Large intestine (tissue), 3 donors: ENCODE data around the gene CCSER1. TPM values are rescaled to one million over a fixed set of nuclear protein-coding genes. Genes with fewer than 3 reads are reported as not detected.
"Not testable (repeated sequence)": the region's sequence is repeated elsewhere in the genome, so short reads cannot be mapped to it uniquely, and the experiment has no call there.

Source experiments
- DNase-seq, 2 donors: peaks; one replicate each; pipeline versions ENCODE4 v3.0.0 to v3.0.0-alpha.2; 2013
- H3K27ac ChIP-seq: one replicate; pipeline ENCODE4 v1.5.1; 2013; ENCODE audit warnings: low read length
- H3K27me3 ChIP-seq: 2 replicates; pipeline ENCODE4 v1.6.1; 2013; ENCODE audit warnings: low read length; ENCODE audit not compliant: control insufficient read depth, insufficient read depth
- H3K36me3 ChIP-seq: 2 replicates; pipeline ENCODE4 v1.6.1; 2013; ENCODE audit warnings: low read length; ENCODE audit not compliant: control insufficient read depth, insufficient read depth
- H3K4me1 ChIP-seq: one replicate; pipeline ENCODE4 v1.6.1; 2013; ENCODE audit warnings: low read length; ENCODE audit not compliant: control insufficient read depth, insufficient read depth
- H3K4me3 ChIP-seq: one replicate; pipeline ENCODE4 v1.5.1; 2013; ENCODE audit warnings: low read length
- H3K9me3 ChIP-seq: one replicate; pipeline ENCODE4 v1.6.1; 2013; ENCODE audit warnings: mild to moderate bottlenecking, low read depth, low read length, moderate library complexity; ENCODE audit not compliant: control insufficient read depth
- WGBS: methylation state at CpG from one replicate; pipeline ENCODE4 v1.1.5; 2013; ENCODE audit warnings: low lambda C conversion rate; ENCODE audit not compliant: insufficient coverage; 5-methylcytosine and 5-hydroxymethylcytosine counted together
- polyA plus RNA-seq: library from polyadenylated mRNA; unstranded; fragments of 120-200 nt; gene quantifications from one replicate; pipeline ENCODE4 v1.2.1, GENCODE V29; 2013

Gene CCSER1
- polyA plus RNA-seq, 1 donor: 9.5 TPM

GRCh38 chr4:91217831-91218403 lies 1090.7 kb downstream of the CCSER1 start:
- H3K4me3 ChIP-seq, H3K27ac ChIP-seq, DNase-seq, H3K27me3 ChIP-seq, H3K36me3 ChIP-seq, H3K4me1 ChIP-seq: not testable (repeated sequence)
- WGBS: no CpG with 5 or more reads among the region's 26 CpGs
- peaks cover 10% of the 10 kb centered on the region for H3K9me3 ChIP-seq

DNA sequence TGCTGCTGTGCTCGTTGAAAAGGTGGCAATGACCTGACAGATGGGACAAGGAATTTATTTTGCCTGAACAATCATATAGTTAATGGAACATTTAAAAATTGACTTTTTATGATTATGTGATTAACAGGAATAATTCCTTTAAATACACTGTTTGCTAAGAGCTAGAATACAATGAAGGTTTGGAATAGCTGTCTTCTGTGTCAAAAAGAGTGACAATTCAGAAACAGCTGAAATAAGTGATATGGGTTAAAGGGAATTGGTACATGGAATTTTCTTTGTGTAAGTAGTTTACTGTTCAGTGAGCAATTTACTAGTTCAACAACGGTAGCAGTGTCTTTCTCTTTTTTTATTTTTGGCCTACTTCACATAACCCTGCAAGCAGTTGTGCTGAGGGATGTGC lies 1093.1 kb downstream of the CCSER1 start:
- Histone ChIP-seq H3K27ac (no peak overlapping the region), H3K4me1 (no peaks in the 10 kb centered on the region), H3K36me3 (no peaks in the 10 kb centered on the region), H3K4me3 (no peak overlapping the region), H3K9me3 (peaks cover 10% of the 10 kb centered on the region), H3K27me3 (no peaks in the 10 kb centered on the region)
- WGBS: 86% methylated on average over 1 of the region's 2 CpGs
- DNase-seq: no peak

- no peaks in the 10 kb centered on the region for H3K27me3 ChIP-seq
- no peaks in the 10 kb centered on the region for H3K36me3 ChIP-seq
- peaks cover 7% of the 10 kb centered on the region for H3K9me3 ChIP-seq
- H3K4me1 ChIP-seq: no peaks in the 10 kb centered on the region
- H3K27ac ChIP-seq: no peak overlapping the region
- no peak for DNase-seq
- H3K4me3 ChIP-seq: no peak overlapping the region
- 90% methylated on average over 2 of the region's 4 CpGs for WGBS
Observed at GRCh38 chr4:91222014-91222413, 1094.8 kb downstream of the CCSER1 start.

DNA sequence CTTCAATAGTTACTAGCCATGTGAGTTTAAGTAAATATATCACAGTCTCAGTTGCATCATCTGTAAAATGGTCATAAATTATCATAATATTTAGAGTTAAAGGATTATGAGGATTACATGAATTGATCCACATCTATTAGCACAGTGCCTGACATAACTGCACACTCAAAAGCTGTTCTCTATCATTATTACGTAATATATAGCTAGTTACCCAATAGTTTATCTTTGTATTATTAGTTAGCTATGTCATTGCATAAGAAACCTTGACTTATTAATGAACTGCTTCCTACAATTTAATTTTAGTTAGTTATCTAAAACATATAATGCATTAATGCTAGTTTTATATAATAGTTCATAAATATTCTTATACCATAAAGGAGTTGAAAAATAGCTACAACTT lies 1099.7 kb downstream of the CCSER1 start:
- DNase-seq: no peak
- 100% methylated on average over 1 of the region's 1 CpG for WGBS
- H3K36me3 ChIP-seq: no peaks in the 10 kb centered on the region
- H3K27ac ChIP-seq: no peak overlapping the region
- no peaks in the 10 kb centered on the region for H3K4me1 ChIP-seq
- no peak overlapping the region for H3K4me3 ChIP-seq
- no peaks in the 10 kb centered on the region for H3K27me3 ChIP-seq
- H3K9me3 ChIP-seq: no peaks in the 10 kb centered on the region

DNA sequence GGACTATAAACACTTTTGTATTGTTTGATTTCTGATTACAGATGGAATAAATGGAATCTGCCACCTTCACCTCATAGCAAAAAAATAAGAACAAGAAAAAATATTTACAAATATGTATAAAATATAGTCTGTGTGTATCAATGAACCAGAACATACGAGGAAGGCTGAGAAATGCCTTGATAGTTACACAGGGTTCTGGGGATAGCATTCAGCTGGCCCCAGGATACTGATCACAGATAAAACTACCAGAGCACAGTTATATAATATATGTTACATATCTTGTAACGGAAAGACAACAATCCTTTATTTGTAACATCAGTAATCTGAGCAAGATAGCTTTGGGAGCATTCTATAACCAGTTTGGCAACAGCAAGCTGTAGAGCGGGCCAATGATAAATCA lies 1101.5 kb downstream of the CCSER1 start:
- Histone ChIP-seq H3K4me1 (no peaks in the 10 kb centered on the region), H3K27ac (no peak overlapping the region), H3K9me3 (no peaks in the 10 kb centered on the region), H3K36me3 (no peaks in the 10 kb centered on the region), H3K4me3 (no peak overlapping the region), H3K27me3 (no peaks in the 10 kb centered on the region)
- WGBS: no CpG with 5 or more reads among the region's 3 CpGs
- DNase-seq: no peak

- H3K27ac ChIP-seq: no peak overlapping the region
- no peaks in the 10 kb centered on the region for H3K36me3 ChIP-seq
- no peak overlapping the region for H3K4me3 ChIP-seq
- H3K4me1 ChIP-seq: no peaks in the 10 kb centered on the region
- H3K27me3 ChIP-seq: no peaks in the 10 kb centered on the region
- no CpG with 5 or more reads among the region's 2 CpGs for WGBS
- DNase-seq: no peak
- H3K9me3 ChIP-seq: no peaks in the 10 kb centered on the region
Observed at GRCh38 chr4:91233164-91233563, 1106.0 kb downstream of the CCSER1 start.

GRCh38 chr4:91243132-91243531 lies 1115.9 kb downstream of the CCSER1 start:
- peak in 1 of 2 donors; percentile 11 for DNase-seq
- Histone ChIP-seq H3K36me3 (no peaks in the 10 kb centered on the region), H3K4me1 (no peaks in the 10 kb centered on the region), H3K27me3 (no peaks in the 10 kb centered on the region), H3K4me3 (no peak overlapping the region), H3K27ac (no peak overlapping the region), H3K9me3 (no peaks in the 10 kb centered on the region)
- WGBS: no CpG with 5 or more reads among the region's 2 CpGs

DNA sequence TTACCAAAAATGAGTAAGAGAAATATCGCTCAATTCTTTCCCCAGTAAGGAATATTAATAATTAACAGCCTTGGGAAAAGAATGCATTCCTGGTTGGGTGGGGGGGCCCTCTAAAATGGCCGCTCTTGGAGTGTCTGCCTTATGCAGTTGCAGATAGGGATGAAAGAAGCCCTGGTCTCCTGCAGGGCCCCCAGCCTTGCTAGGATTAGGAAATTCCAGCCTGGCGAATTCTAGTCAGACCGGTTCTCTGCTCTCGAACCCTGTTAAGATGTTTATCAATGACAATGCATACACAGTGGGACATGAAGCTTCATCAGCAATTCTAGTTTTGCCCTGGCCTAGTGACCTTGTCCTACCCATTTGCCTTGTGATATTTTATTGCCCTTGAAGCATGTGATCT lies 1128.8 kb downstream of the CCSER1 start:
- DNase-seq: no peak

GRCh38 chr4:91256751-91257150 lies 1129.6 kb downstream of the CCSER1 start:
- 100% methylated on average over 1 of the region's 1 CpG for WGBS
- no peaks in the 10 kb centered on the region for H3K27me3 ChIP-seq
- no peak overlapping the region for H3K4me3 ChIP-seq
- no peaks in the 10 kb centered on the region for H3K36me3 ChIP-seq
- no peaks in the 10 kb centered on the region for H3K4me1 ChIP-seq
- H3K9me3 ChIP-seq: no peaks in the 10 kb centered on the region
- H3K27ac ChIP-seq: no peak overlapping the region
- DNase-seq: no peak

More for the DNA sequence above, 1128.8 kb downstream of the CCSER1 start:
- H3K9me3 ChIP-seq: no peaks in the 10 kb centered on the region
- no peak overlapping the region for H3K27ac ChIP-seq
- H3K4me1 ChIP-seq: no peaks in the 10 kb centered on the region
- no peak overlapping the region for H3K4me3 ChIP-seq
- no peaks in the 10 kb centered on the region for H3K36me3 ChIP-seq
- H3K27me3 ChIP-seq: no peaks in the 10 kb centered on the region
- 100% methylated on average over 1 of the region's 5 CpGs for WGBS

GRCh38 chr4:91257721-91258120 lies 1130.5 kb downstream of the CCSER1 start:
- H3K4me3 ChIP-seq: no peak overlapping the region
- no peaks in the 10 kb centered on the region for H3K9me3 ChIP-seq
- DNase-seq: no peak
- 89% methylated on average over 2 of the region's 2 CpGs for WGBS
- no peak overlapping the region for H3K27ac ChIP-seq
- no peaks in the 10 kb centered on the region for H3K27me3 ChIP-seq
- no peaks in the 10 kb centered on the region for H3K4me1 ChIP-seq
- H3K36me3 ChIP-seq: no peaks in the 10 kb centered on the region

GRCh38 chr4:91258326-91258725 lies 1131.1 kb downstream of the CCSER1 start:
- no peaks in the 10 kb centered on the region for H3K4me1 ChIP-seq
- no peaks in the 10 kb centered on the region for H3K9me3 ChIP-seq
- H3K27ac ChIP-seq: no peak overlapping the region
- no peaks in the 10 kb centered on the region for H3K27me3 ChIP-seq
- no peak overlapping the region for H3K4me3 ChIP-seq
- DNase-seq: no peak
- no peaks in the 10 kb centered on the region for H3K36me3 ChIP-seq
